ENCODE measurements around the gene C6.

- TF ChIP-seq EZH2phosphoT487 (IDR thresholded peaks at IDR 0.05; ENCODE audit: borderline replicate concordance, low read depth, low read length), result no peak
- TF ChIP-seq, protein P1, sequence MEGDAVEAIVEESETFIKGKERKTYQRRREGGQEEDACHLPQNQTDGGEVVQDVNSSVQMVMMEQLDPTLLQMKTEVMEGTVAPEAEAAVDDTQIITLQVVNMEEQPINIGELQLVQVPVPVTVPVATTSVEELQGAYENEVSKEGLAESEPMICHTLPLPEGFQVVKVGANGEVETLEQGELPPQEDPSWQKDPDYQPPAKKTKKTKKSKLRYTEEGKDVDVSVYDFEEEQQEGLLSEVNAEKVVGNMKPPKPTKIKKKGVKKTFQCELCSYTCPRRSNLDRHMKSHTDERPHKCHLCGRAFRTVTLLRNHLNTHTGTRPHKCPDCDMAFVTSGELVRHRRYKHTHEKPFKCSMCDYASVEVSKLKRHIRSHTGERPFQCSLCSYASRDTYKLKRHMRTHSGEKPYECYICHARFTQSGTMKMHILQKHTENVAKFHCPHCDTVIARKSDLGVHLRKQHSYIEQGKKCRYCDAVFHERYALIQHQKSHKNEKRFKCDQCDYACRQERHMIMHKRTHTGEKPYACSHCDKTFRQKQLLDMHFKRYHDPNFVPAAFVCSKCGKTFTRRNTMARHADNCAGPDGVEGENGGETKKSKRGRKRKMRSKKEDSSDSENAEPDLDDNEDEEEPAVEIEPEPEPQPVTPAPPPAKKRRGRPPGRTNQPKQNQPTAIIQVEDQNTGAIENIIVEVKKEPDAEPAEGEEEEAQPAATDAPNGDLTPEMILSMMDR (conservative IDR thresholded peaks at IDR 0.05; ENCODE audit: low read length), result no peak
Observed at GRCh38 chr5:41247135-41247534, 33.8 kb upstream of the C6 start.
